ENCODE measurements around the gene PTGES3L. TPM values are rescaled to one million over a fixed set of nuclear protein-coding genes. Genes with fewer than 3 reads are reported as not detected.
A peak's percentile ranks its signal among the peaks of the same experiment; 100 is the strongest.

The PTGES3L gene
- total and polyA plus RNA-seq, 2 donors from 2014 or later = 0.85 to 1.2 TPM

DNA sequence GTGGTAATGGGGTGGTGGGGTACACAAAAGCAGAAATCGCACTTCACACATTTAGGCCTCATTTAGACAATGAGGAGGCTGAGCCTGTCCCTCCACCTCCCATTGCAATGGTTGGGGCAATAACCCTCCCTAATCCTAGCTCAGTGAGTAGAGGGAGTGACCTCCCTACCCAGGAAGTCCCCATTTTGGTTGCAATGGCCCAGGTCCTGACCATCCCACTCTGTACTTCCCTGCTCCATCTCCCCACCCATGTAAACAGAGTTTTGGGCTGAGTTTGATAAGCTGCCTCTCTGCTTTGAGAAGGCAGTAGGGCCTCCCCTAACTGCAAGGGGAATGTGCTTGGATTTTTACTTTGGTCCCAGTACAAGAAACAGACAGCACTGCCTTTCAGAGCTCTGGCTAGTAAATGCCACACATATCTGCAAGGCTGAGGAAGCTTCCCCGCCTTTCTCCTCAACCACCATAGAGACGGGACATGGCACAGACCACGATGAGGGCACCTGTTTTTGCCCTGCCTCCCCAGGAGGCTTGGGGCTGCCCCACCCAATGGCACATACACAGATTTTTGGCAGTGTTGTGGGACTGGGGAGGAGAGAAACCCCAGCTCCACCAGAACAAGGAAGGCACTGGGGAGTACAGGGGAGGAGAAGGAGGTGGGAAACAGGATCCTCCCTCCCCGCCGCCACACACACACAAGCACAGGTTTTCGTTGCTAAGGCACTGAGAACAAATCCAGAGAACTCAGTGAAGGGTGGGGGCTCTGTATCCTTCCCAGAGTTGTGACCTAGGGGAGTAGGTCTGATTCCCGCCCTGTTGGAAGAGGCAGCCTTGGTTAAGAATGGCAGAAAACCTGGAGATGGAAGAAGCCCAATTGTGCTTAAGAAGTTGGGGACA is 35.0 kb upstream of the PTGES3L start:
- DNase-seq (peak in 4 of 5 donors; percentile 27 to 75 (median 64)), FAIRE-seq (no peak)
- Histone ChIP-seq H3K9ac (ENCODE audit: low read length in 3 of 3) (no peak overlapping the region), H3K27me3 (ENCODE audit: control insufficient read depth, insufficient read depth, low read length) (no peaks in the 10 kb centered on the region), H3K36me3 (ENCODE audit: control insufficient read depth in 2 of 3, insufficient read depth in 3 of 3, low read length in 3 of 3) (peaks cover 0 to 7% (median 5%) of the 10 kb centered on the region in 3 donors), H3K9me3 (ENCODE audit: control insufficient read depth in 2 of 3, insufficient read depth in 1 of 3, low read length in 3 of 3) (no peaks in the 10 kb centered on the region), H3K4me3 (ENCODE audit: low read length in 3 of 3) (no peak overlapping the region), H3K4me1 (ENCODE audit: control insufficient read depth in 2 of 3, insufficient read depth in 2 of 3, low read depth in 1 of 3, low read length in 3 of 3) (peaks cover 0 to 17% (median 0%) of the 10 kb centered on the region in 3 donors), H3K27ac (ENCODE audit: low read depth in 2 of 2, low read length in 2 of 2) (peak overlapping the region; percentile 28 to 29)
- intact Hi-C loops (cut with DNase I) = no loop called here
- TF ChIP-seq, protein P1, sequence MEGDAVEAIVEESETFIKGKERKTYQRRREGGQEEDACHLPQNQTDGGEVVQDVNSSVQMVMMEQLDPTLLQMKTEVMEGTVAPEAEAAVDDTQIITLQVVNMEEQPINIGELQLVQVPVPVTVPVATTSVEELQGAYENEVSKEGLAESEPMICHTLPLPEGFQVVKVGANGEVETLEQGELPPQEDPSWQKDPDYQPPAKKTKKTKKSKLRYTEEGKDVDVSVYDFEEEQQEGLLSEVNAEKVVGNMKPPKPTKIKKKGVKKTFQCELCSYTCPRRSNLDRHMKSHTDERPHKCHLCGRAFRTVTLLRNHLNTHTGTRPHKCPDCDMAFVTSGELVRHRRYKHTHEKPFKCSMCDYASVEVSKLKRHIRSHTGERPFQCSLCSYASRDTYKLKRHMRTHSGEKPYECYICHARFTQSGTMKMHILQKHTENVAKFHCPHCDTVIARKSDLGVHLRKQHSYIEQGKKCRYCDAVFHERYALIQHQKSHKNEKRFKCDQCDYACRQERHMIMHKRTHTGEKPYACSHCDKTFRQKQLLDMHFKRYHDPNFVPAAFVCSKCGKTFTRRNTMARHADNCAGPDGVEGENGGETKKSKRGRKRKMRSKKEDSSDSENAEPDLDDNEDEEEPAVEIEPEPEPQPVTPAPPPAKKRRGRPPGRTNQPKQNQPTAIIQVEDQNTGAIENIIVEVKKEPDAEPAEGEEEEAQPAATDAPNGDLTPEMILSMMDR (IDR thresholded peaks at IDR 0.05; ENCODE audit: borderline replicate concordance, extremely low read depth, insufficient read depth) = no peak

DNA sequence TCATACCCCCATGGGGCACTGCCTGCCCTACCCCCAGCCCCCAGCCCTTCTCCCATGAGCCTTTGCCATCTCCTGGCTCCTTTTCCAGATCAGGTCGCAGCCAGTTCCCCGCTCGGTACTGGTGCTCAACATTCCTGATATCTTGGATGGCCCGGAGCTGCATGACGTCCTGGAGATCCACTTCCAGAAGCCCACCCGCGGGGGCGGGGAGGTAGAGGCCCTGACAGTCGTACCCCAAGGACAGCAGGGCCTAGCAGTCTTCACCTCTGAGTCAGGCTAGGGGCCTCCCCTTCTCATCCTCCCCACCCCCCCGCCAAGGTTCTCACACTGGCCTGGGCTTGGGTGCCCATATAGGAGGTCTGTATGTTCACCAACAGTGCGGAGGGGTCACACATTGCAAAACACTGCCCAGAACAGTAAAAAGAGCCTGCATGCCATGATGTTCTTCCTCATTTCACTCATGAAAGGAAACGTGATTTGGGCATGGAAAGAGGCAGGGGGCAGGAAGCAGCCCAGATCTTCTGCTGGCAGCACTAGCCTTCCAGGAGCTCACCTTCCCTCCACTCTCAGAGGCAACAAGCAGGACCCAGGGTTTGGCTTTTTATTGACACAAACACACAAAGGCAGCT is 34.3 kb upstream of the PTGES3L start:
- Histone ChIP-seq H3K4me3 (ENCODE audit: low read length in 3 of 3) (no peak overlapping the region), H3K4me1 (ENCODE audit: control insufficient read depth in 2 of 3, insufficient read depth in 2 of 3, low read depth in 1 of 3, low read length in 3 of 3) (peaks cover 0 to 11% (median 0%) of the 10 kb centered on the region in 3 donors), H3K27me3 (ENCODE audit: control insufficient read depth, insufficient read depth, low read length) (no peaks in the 10 kb centered on the region), H3K9me3 (ENCODE audit: control insufficient read depth in 2 of 3, insufficient read depth in 1 of 3, low read length in 3 of 3) (no peaks in the 10 kb centered on the region), H3K9ac (ENCODE audit: low read length in 3 of 3) (no peak overlapping the region), H3K36me3 (ENCODE audit: control insufficient read depth in 2 of 3, insufficient read depth in 3 of 3, low read length in 3 of 3) (peaks cover 0 to 7% (median 5%) of the 10 kb centered on the region in 3 donors), H3K27ac (ENCODE audit: low read depth in 2 of 2, low read length in 2 of 2) (no peak overlapping the region)
- TF ChIP-seq, protein P1 (IDR thresholded peaks at IDR 0.05; ENCODE audit: borderline replicate concordance, extremely low read depth, insufficient read depth) = no peak
- intact Hi-C loops (cut with DNase I) = no loop called here
- DNase-seq (no peak), FAIRE-seq (no peak)

DNA sequence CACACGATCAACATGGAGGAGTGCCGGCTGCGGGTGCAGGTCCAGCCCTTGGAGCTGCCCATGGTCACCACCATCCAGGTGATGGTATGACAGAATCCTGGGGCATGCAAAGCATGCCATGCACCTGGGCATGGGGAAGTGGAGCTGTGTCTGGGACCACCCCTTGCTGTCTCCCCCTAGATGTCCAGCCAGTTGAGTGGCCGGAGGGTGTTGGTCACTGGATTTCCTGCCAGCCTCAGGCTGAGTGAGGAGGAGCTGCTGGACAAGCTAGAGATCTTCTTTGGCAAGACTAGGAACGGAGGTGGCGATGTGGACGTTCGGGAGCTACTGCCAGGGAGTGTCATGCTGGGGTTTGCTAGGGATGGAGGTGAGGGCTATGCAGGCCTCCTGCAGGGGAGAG is 33.4 kb upstream of the PTGES3L start:
- H3K36me3 ChIP-seq (ENCODE audit: control insufficient read depth in 2 of 3, insufficient read depth in 3 of 3, low read length in 3 of 3) = peaks cover 0 to 7% (median 5%) of the 10 kb centered on the region in 3 donors
- FAIRE-seq (no peak), DNase-seq (peak in 1 of 5 donors; percentile 54)
- H3K9ac ChIP-seq (ENCODE audit: low read length in 3 of 3) = no peak overlapping the region
- TF ChIP-seq, protein P1 (IDR thresholded peaks at IDR 0.05; ENCODE audit: borderline replicate concordance, extremely low read depth, insufficient read depth) = no peak
- H3K27me3 ChIP-seq (ENCODE audit: control insufficient read depth, insufficient read depth, low read length) = no peaks in the 10 kb centered on the region
- H3K27ac ChIP-seq (ENCODE audit: low read depth in 2 of 2, low read length in 2 of 2) = no peak overlapping the region
- intact Hi-C loops (cut with DNase I) = no loop called here
- H3K9me3 ChIP-seq (ENCODE audit: control insufficient read depth in 2 of 3, insufficient read depth in 1 of 3, low read length in 3 of 3) = no peaks in the 10 kb centered on the region
- H3K4me3 ChIP-seq (ENCODE audit: low read length in 3 of 3) = no peak overlapping the region
- H3K4me1 ChIP-seq (ENCODE audit: control insufficient read depth in 2 of 3, insufficient read depth in 2 of 3, low read depth in 1 of 3, low read length in 3 of 3) = peaks cover 0 to 7% (median 0%) of the 10 kb centered on the region in 3 donors

Data from kidney (tissue), 14 donors.